ENCODE results near the gene TEKT1.
"Not testable (repeated sequence)": the region's sequence is repeated elsewhere in the genome, so short reads cannot be mapped to it uniquely, and the experiment has no call there.

TEKT1 gene

GRCh38 chr17:6780001-6780400 lies 51.5 kb downstream of the TEKT1 start:
- TF ChIP-seq CTCF (IDR thresholded peaks at IDR 0.05; ENCODE audit: poor library complexity, severe bottlenecking) = no peak
- DNase-seq (ENCODE audit: low spot score) (no peak), ATAC-seq (ENCODE audit: low read depth) (no peak)
- Histone ChIP-seq H3K4me1 (ENCODE audit: insufficient read depth, poor library complexity, severe bottlenecking) (peaks cover 5% of the 10 kb centered on the region), H3K27me3 (ENCODE audit: insufficient read depth, poor library complexity, severe bottlenecking) (no peaks in the 10 kb centered on the region), H3K36me3 (ENCODE audit: low read depth) (no peaks in the 10 kb centered on the region), H3K9me3 (ENCODE audit: severe bottlenecking) (no peaks in the 10 kb centered on the region), H3K27ac (ENCODE audit: poor library complexity, severe bottlenecking) (no peak overlapping the region), H3K4me3 (ENCODE audit: severe bottlenecking) (no peak overlapping the region)

- Histone ChIP-seq H3K4me3 (ENCODE audit: severe bottlenecking) (no peak overlapping the region), H3K4me1 (ENCODE audit: insufficient read depth, poor library complexity, severe bottlenecking) (peaks cover 5% of the 10 kb centered on the region), H3K9me3 (ENCODE audit: severe bottlenecking) (no peaks in the 10 kb centered on the region), H3K27ac (ENCODE audit: poor library complexity, severe bottlenecking) (no peak overlapping the region), H3K36me3 (ENCODE audit: low read depth) (no peaks in the 10 kb centered on the region), H3K27me3 (ENCODE audit: insufficient read depth, poor library complexity, severe bottlenecking) (no peaks in the 10 kb centered on the region)
- no peak for TF ChIP-seq CTCF (IDR thresholded peaks at IDR 0.05; ENCODE audit: poor library complexity, severe bottlenecking)
- ATAC-seq (ENCODE audit: low read depth) (peak; percentile 35; the same call in 1 of the 3 replicates), DNase-seq (ENCODE audit: low spot score) (no peak)
These were observed 52.1 kb downstream of the TEKT1 start for GRCh38 chr17:6779411-6779810.

GRCh38 chr17:6775871-6776405 lies 55.6 kb downstream of the TEKT1 start, which contains the start of gene FBXO39:
Gene FBXO39 (plus strand): TSS chr17:6776215. CDS start chr17:6779869, 3,654 bp downstream.
- no peaks in the 10 kb centered on the region for H3K27me3 ChIP-seq (ENCODE audit: insufficient read depth, poor library complexity, severe bottlenecking)
- H3K4me3 ChIP-seq (ENCODE audit: severe bottlenecking) = no peak within 1 kb of the TSS
- H3K4me1 ChIP-seq (ENCODE audit: insufficient read depth, poor library complexity, severe bottlenecking) = peaks cover 5% of the 10 kb centered on the region
- DNase-seq (ENCODE audit: low spot score) (no peak), ATAC-seq (ENCODE audit: low read depth) (peak; percentile 46; the same call in 2 of the 3 replicates)
- peaks cover 8% of the 10 kb centered on the region for H3K36me3 ChIP-seq (ENCODE audit: low read depth)
- no peak within 1 kb of the TSS for H3K27ac ChIP-seq (ENCODE audit: poor library complexity, severe bottlenecking)
- no peaks in the 10 kb centered on the region for H3K9me3 ChIP-seq (ENCODE audit: severe bottlenecking)
- TF ChIP-seq CTCF (IDR thresholded peaks at IDR 0.05; ENCODE audit: poor library complexity, severe bottlenecking) = no peak

- H3K9me3 ChIP-seq (ENCODE audit: severe bottlenecking); DNase-seq (ENCODE audit: low spot score); H3K4me1 ChIP-seq (ENCODE audit: insufficient read depth, poor library complexity, severe bottlenecking); H3K27ac ChIP-seq (ENCODE audit: poor library complexity, severe bottlenecking); H3K4me3 ChIP-seq (ENCODE audit: severe bottlenecking); ATAC-seq (ENCODE audit: low read depth); H3K27me3 ChIP-seq (ENCODE audit: insufficient read depth, poor library complexity, severe bottlenecking): not testable (repeated sequence)
- H3K36me3 ChIP-seq (ENCODE audit: low read depth) = peaks cover 11% of the 10 kb centered on the region
These were observed 56.6 kb downstream of the TEKT1 start for GRCh38 chr17:6774906-6775305.

GRCh38 chr17:6772016-6772415 lies 59.5 kb downstream of the TEKT1 start:
- Histone ChIP-seq H3K27me3 (ENCODE audit: insufficient read depth, poor library complexity, severe bottlenecking) (no peaks in the 10 kb centered on the region), H3K27ac (ENCODE audit: poor library complexity, severe bottlenecking) (no peak overlapping the region), H3K36me3 (ENCODE audit: low read depth) (peaks cover 33% of the 10 kb centered on the region), H3K4me3 (ENCODE audit: severe bottlenecking) (no peak overlapping the region), H3K9me3 (ENCODE audit: severe bottlenecking) (peaks cover 6% of the 10 kb centered on the region), H3K4me1 (ENCODE audit: insufficient read depth, poor library complexity, severe bottlenecking) (no peaks in the 10 kb centered on the region)
- no peak for TF ChIP-seq CTCF (IDR thresholded peaks at IDR 0.05; ENCODE audit: poor library complexity, severe bottlenecking)
- ATAC-seq (ENCODE audit: low read depth) (no peak), DNase-seq (ENCODE audit: low spot score) (no peak)
